ENCODE results near the gene FNDC5.
"Not testable (repeated sequence)": the region's sequence is repeated elsewhere in the genome, so short reads cannot be mapped to it uniquely, and the experiment has no call there.

FNDC5 gene

GRCh38 chr1:32907435-32907834, 36.7 kb upstream of the FNDC5 start:
- DNase-seq (ENCODE audit: low spot score) = no peak
- TF ChIP-seq CTCF (IDR thresholded peaks at IDR 0.05; ENCODE audit: borderline replicate concordance, control extremely low read depth, extremely low read depth, insufficient read depth, missing control alignments) = no peak
- in situ Hi-C loops (cut with MboI; ENCODE audit: low sequenced_read_pairs, unreplicated experiment) = no loop called here

- no peak for TF ChIP-seq CTCF (IDR thresholded peaks at IDR 0.05; ENCODE audit: borderline replicate concordance, control extremely low read depth, extremely low read depth, insufficient read depth, missing control alignments)
- no peak for DNase-seq (ENCODE audit: low spot score)
- in situ Hi-C loops (cut with MboI; ENCODE audit: low sequenced_read_pairs, unreplicated experiment) = no loop called here
These were observed 35.9 kb upstream of the FNDC5 start for GRCh38 chr1:32906654-32907053.

GRCh38 chr1:32905588-32905987, 34.9 kb upstream of the FNDC5 start:
- in situ Hi-C loops (cut with MboI; ENCODE audit: low sequenced_read_pairs, unreplicated experiment); DNase-seq (ENCODE audit: low spot score): not testable (repeated sequence)

GRCh38 chr1:32904797-32905196, 34.1 kb upstream of the FNDC5 start:
- TF ChIP-seq CTCF (IDR thresholded peaks at IDR 0.05; ENCODE audit: borderline replicate concordance, control extremely low read depth, extremely low read depth, insufficient read depth, missing control alignments) = no peak
- in situ Hi-C loops (cut with MboI; ENCODE audit: low sequenced_read_pairs, unreplicated experiment) = no loop called here

GRCh38 chr1:32903991-32904785, 33.5 kb upstream of the FNDC5 start:
- no peak for TF ChIP-seq CTCF (IDR thresholded peaks at IDR 0.05; ENCODE audit: borderline replicate concordance, control extremely low read depth, extremely low read depth, insufficient read depth, missing control alignments)
- in situ Hi-C loops (cut with MboI; ENCODE audit: low sequenced_read_pairs, unreplicated experiment) = no loop called here
- DNase-seq (ENCODE audit: low spot score) = no peak

More at GRCh38 chr1:32904797-32905196, 34.1 kb upstream of the FNDC5 start:
- DNase-seq (ENCODE audit: low spot score) = no peak

- in situ Hi-C loops (cut with MboI; ENCODE audit: low sequenced_read_pairs, unreplicated experiment) = no loop called here
- TF ChIP-seq CTCF (IDR thresholded peaks at IDR 0.05; ENCODE audit: borderline replicate concordance, control extremely low read depth, extremely low read depth, insufficient read depth, missing control alignments) = no peak
- DNase-seq (ENCODE audit: low spot score) = no peak
These were observed 31.8 kb upstream of the FNDC5 start for GRCh38 chr1:32902535-32902920.

GRCh38 chr1:32901823-32902534, 31.3 kb upstream of the FNDC5 start:
- no peak for DNase-seq (ENCODE audit: low spot score)
- TF ChIP-seq CTCF (IDR thresholded peaks at IDR 0.05; ENCODE audit: borderline replicate concordance, control extremely low read depth, extremely low read depth, insufficient read depth, missing control alignments) = no peak
- in situ Hi-C loops (cut with MboI; ENCODE audit: low sequenced_read_pairs, unreplicated experiment) = no loop called here

Measured in GM13976 (cell line).